Central memory CD8-positive, alpha-beta T cell (primary cell): ENCODE results near the gene C22orf39.
A peak's percentile ranks its signal among the peaks of the same experiment; 100 is the strongest.

Source experiments
- ATAC-seq: fragments of 150-1000 bp; cut with Tn5 transposase; replicated peaks from 2 replicates; pipeline ENCODE4 v1.10.0; 2022; ENCODE audit warnings: mild to moderate bottlenecking, moderate FRiP score, moderate number of reproducible peaks; ENCODE audit not compliant: poor library complexity, severe bottlenecking; ENCODE audit errors: extremely low read depth
- DNase-seq, 2 donors: peaks; one replicate each; pipeline ENCODE4 v3.0.0; 2021; ENCODE audit warnings: low spot score in 2 of 2
- H3K27ac Mint-ChIP-seq: one replicate; pipeline ENCODE4 v1.8.0; 2022; ENCODE audit warnings: low read depth, mild to moderate bottlenecking, moderate library complexity, mixed read lengths
- H3K27me3 Mint-ChIP-seq: one replicate; pipeline ENCODE4 v1.8.0; 2022; ENCODE audit warnings: mixed read lengths
- H3K36me3 Mint-ChIP-seq: one replicate; pipeline ENCODE4 v1.8.0; 2022; ENCODE audit warnings: mild to moderate bottlenecking, moderate library complexity, mixed read lengths; ENCODE audit not compliant: insufficient read depth
- H3K4me1 Mint-ChIP-seq: one replicate; pipeline ENCODE4 v1.8.0; 2022; ENCODE audit warnings: mixed read lengths
- H3K4me3 Mint-ChIP-seq: one replicate; pipeline ENCODE4 v1.8.0; 2022; ENCODE audit warnings: mild to moderate bottlenecking, moderate library complexity, mixed read lengths
- H3K9me3 Mint-ChIP-seq: one replicate; pipeline ENCODE4 v1.8.0; 2022; ENCODE audit warnings: mixed read lengths

Gene C22orf39, protein sequence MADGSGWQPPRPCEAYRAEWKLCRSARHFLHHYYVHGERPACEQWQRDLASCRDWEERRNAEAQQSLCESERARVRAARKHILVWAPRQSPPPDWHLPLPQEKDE

DNA sequence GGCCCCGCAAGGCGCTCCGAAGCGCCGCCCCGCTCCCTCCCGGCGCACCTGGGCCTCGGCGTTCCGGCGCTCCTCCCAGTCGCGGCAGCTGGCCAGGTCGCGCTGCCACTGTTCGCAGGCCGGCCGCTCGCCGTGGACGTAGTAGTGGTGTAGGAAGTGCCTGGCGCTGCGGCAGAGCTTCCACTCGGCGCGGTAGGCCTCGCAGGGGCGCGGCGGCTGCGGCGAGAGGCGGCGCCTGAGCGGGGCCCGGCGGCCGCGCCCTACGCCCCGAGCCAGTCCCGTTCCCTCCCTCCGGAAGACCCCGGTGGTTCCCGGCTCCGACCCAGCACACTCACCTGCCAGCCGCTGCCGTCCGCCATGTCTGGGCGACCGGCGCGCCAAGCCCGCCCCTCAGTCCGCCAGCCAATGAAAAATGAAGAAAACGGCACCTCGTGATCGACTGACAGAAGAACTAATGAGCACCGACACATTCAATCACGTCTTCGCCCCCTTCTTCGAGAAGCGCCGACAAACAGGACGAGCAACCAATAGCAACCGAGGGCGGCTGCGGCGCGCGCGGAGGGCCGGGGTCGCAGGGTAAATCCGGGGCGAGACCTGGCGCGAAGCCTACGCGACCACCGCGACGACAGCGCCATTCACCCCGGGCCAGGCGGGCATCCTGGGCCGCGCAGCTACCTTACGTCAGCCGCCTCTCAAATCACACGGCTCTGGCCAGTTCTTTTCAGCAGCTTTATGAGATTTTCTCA, at the start of gene C22orf39:
Gene C22orf39 (minus strand): TSS at position 382 of the 746 bp plus-strand sequence. CDS start 23 bp downstream, at position 359.
- no peaks in the 10 kb centered on the region for H3K9me3 Mint-ChIP-seq
- peak within 1 kb of the TSS; percentile 83 for H3K27ac Mint-ChIP-seq
- H3K4me3 Mint-ChIP-seq, result peak within 1 kb of the TSS; percentile 82
- peak; percentile 93 for ATAC-seq
- no peaks in the 10 kb centered on the region for H3K27me3 Mint-ChIP-seq
- peaks cover 32% of the 10 kb centered on the region for H3K36me3 Mint-ChIP-seq
- peaks cover 42% of the 10 kb centered on the region for H3K4me1 Mint-ChIP-seq
- peak; percentile 79 to 84 for DNase-seq

DNA sequence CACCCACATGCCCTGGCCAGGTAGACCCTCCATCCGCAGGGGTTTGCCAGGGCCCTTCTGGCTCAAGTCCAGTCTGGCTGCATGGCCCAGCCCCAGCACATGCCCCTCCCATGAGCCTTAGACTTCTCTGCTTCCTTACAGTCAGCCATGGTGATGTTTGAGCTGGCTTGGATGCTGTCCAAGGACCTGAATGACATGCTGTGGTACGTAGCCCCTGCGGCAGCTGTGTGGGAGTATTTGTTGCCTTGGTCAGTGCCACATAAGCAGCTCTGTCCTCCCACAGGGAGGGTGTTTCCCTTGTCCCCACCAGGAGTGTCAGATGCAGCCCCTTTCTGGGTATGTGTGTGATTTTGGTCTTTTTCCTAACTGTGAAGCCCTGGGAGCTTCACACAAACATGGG, 49.7 kb upstream of the C22orf39 start:
- Mint-ChIP-seq H3K4me1 (no peaks in the 10 kb centered on the region), H3K36me3 (peaks cover 7% of the 10 kb centered on the region)

DNA sequence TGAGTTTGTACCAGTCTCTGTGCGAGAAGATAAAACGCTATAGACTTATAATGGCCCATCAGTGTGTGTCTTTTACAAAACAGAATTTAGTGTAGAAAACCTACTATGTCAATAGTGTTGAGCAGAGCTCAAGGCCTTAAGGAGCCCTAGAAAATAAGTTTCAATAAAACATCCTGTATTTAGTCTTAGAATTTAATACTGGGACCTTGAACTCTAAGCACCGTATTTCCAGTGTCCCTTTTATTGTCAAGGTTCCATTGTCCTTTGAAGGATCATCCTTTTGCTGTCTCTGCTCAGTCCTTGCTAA, 48.8 kb upstream of the C22orf39 start:
- DNase-seq (no peak), ATAC-seq (no peak)
- H3K9me3 Mint-ChIP-seq, result no peaks in the 10 kb centered on the region
- no peak overlapping the region for H3K27ac Mint-ChIP-seq
- H3K36me3 Mint-ChIP-seq, result peaks cover 7% of the 10 kb centered on the region
- no peak overlapping the region for H3K4me3 Mint-ChIP-seq
- no peaks in the 10 kb centered on the region for H3K4me1 Mint-ChIP-seq
- H3K27me3 Mint-ChIP-seq, result no peaks in the 10 kb centered on the region

More for the DNA sequence above, 49.7 kb upstream of the C22orf39 start:
- Mint-ChIP-seq H3K27me3 (no peaks in the 10 kb centered on the region), H3K4me3 (no peak overlapping the region), H3K9me3 (no peaks in the 10 kb centered on the region), H3K27ac (no peak overlapping the region)
- ATAC-seq, result no peak
- DNase-seq, result no peak

DNA sequence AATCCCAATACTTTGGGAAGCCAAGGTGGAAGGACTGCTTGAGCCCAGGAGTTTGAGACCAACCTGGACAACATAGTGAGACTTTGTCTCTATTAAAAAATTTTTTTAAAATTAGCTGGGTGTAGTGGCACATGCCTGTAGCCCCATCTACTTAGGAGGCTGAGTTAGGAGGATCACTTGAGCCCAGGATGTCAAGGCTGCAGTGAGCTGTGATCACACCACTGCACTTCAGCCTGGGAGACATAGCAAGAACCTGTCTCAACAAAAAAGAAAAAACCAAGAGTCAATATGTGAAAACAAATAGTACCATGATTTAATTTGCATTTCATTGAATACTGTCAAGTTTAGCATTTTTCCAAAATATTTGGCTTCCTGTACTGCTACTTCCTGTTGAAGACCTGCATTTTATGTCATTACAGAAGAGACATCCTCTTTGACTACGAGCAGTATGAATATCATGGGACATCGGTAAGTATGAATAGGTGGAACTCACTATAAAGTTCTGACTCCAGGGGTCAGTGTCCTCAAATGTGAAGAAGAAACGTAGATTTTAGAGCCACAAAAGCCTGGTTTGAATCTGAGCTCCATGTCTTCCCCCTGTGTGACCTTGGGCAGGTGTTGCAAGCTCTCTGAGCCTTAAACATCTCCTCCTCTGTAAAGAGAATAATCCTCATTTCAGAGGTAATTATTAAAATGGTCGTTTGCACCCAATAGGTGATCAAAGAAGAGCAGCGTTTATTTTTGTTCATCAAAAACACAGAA, 48.2 kb upstream of the C22orf39 start:
- ATAC-seq, result no peak
- H3K4me3 Mint-ChIP-seq, result no peak overlapping the region
- peaks cover 5% of the 10 kb centered on the region for H3K36me3 Mint-ChIP-seq
- H3K27ac Mint-ChIP-seq, result no peak overlapping the region
- H3K9me3 Mint-ChIP-seq, result no peaks in the 10 kb centered on the region
- DNase-seq, result no peak
- no peaks in the 10 kb centered on the region for H3K27me3 Mint-ChIP-seq
- H3K4me1 Mint-ChIP-seq, result no peaks in the 10 kb centered on the region

DNA sequence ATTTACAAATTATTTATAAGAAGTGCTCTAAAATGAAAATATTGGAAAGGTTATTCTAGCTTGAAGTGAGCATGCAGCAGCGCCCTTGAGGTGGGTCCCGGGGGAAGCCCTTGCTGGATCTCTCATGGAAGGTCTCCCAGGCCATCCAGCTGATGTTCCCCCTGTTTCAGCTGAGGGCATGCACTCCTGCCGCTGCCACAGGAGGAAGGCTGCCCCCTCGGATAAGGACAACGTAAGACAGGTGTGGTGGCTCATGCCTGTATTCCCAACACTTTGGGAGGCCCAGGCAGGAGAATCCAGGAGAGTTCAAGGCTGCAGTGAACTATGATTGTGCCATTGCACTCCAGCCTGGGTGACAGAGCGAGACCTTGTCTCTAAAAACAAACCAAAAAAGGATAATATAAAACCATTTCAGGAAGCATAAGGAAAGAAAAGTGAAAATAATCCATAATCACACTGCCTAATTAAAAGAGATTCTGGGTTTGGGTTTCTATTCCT, 47.2 kb upstream of the C22orf39 start:
- ATAC-seq (no peak), DNase-seq (no peak)
- Mint-ChIP-seq H3K27ac (no peak overlapping the region), H3K4me3 (no peak overlapping the region), H3K27me3 (no peaks in the 10 kb centered on the region), H3K36me3 (peaks cover 2% of the 10 kb centered on the region), H3K4me1 (no peaks in the 10 kb centered on the region), H3K9me3 (no peaks in the 10 kb centered on the region)

DNA sequence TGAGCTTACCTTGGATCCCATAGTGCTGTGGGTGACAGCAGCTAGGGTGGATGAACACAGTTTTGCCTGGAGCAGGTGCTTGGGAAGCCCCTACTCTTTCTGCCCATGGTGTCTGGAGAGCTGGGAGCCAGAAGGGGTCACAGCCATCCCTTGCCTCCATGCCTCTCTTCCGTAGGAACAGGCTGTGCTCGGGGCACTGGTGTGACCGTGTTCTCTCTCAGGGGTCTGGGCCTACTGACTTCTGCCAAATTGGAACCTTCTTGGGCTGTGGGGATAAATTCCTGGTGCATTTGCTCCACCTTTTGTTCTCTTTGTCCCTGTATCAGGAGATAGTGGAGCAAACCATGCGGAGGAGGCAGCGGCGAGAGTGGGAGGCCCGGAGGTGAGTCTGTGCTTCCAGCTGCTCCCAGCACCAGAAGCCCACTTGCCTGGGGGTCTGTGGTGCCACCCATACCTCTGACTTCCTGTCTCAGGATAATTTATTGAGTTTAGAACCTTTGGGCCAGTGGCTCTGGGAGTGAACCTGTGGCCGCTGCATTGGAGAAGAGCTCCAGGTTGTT, 46.6 kb upstream of the C22orf39 start:
- Mint-ChIP-seq H3K4me1 (no peaks in the 10 kb centered on the region), H3K27me3 (no peaks in the 10 kb centered on the region), H3K36me3 (no peaks in the 10 kb centered on the region), H3K27ac (no peak overlapping the region), H3K4me3 (no peak overlapping the region), H3K9me3 (no peaks in the 10 kb centered on the region)
- ATAC-seq, result no peak
- DNase-seq, result no peak

DNA sequence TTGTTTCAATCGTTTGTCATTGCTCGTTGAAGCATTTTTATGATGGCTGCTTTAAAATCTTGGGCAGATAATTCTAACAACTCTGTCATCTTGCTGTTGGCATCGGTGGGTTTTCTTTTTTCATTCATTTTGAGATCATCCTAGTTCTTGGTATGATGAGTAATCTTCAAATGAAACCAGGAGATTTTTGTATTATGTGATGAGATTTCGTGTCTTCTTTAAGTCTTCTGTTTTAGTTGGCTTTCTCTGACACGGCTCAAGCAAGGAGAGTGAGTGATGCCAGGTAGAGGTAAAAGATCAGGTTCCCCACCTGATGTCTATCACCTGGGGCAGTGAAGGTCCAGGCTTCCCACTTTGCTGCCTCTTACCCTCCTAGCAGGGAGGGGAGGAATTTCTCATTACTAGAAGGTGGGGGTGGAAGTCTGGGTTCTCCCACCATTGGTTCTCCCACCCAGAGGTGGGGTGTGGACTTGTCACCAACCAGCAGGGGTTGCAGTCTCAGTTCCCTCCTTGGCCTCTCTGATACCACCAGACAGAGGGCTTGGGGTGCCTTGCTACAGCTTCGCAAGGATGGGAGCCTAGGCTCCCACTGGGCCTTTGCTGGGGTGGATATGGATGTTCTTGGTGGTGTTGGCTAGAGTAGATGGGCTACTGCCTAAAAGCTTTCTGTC, 45.1 kb upstream of the C22orf39 start:
- H3K4me1 Mint-ChIP-seq, result no peaks in the 10 kb centered on the region
- ATAC-seq, result no peak
- H3K4me3 Mint-ChIP-seq, result no peak overlapping the region
- H3K27me3 Mint-ChIP-seq, result no peaks in the 10 kb centered on the region
- H3K9me3 Mint-ChIP-seq, result no peaks in the 10 kb centered on the region
- peak overlapping the region; percentile 13 for H3K27ac Mint-ChIP-seq
- no peak for DNase-seq
- no peaks in the 10 kb centered on the region for H3K36me3 Mint-ChIP-seq

DNA sequence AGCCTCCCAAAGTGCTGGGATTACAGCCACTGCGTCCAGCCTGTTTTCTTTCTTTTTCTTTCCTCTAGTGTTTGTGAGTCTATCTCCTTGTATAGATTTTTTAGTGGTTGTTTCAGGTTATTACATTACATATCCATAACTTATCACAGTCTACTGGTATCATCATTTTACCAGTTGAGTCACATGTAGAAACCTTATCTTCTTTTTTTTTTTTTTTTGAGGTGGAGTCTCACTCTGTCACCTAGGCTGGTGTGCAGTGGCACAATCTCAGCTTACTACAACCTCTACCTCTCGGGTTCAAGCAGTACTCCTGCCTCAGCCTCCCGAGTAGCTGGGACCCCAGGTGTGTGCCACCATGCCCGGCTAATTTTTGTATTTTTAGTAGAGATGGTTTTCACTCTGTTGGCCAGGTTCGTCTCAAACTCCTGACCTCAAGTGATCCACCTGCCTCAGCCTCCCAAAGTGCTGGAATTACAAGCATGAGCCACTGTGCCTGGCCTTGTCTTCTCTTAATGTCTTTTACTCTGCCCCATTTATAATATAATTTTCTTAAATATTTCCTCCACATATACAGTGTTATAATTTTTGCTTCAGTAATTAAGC, 43.2 kb upstream of the C22orf39 start:
- Mint-ChIP-seq H3K9me3 (no peaks in the 10 kb centered on the region), H3K4me1 (no peaks in the 10 kb centered on the region), H3K27ac (no peak overlapping the region), H3K4me3 (no peak overlapping the region), H3K36me3 (peaks cover 1% of the 10 kb centered on the region), H3K27me3 (no peaks in the 10 kb centered on the region)
- no peak for ATAC-seq
- DNase-seq, result no peak

DNA sequence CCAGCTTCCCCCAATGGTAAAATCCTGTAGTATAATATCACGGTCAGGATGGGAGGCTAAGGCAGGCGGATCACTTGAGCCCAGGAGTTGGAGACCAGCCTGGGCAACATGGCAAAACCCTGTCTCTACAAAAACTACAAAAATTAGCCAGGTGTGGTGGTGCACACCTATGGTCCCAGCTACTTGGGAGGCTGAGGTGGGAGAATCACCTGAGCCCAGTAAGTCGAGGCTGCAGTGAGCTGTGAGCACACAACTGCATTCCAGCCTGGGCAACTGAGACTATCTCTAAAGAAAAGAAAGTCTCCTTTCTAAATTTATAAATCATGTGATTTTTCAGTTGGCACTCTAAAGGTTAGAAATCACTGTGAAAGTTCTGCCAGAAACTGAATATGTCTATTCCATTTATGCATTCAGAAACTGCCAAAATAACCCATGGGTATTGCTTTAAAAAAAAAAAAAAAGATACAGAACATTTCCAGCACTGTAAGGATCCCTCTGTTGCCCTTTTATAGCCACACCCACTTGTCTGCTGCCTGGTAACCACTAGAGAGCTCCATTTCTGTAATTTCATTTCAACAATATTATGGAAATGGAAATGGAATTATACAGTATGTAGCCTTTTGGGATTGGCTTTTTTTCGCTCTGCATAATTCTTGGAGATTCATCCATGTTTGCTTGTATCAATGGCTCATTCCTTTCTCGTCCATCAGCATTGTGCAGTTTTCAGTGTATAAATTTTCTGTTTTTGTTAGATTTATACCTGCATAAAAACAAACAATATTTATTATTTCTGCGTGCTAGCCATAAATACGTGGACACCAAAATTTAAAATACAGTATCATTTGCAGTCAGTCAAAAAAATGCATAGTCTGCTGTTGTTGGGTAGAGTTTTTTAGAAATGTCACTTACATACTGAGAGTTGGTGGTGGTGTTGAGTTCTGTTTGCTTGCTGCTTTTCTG, 41.7 kb upstream of the C22orf39 start:
- Mint-ChIP-seq H3K4me1 (no peaks in the 10 kb centered on the region), H3K36me3 (peaks cover 3% of the 10 kb centered on the region), H3K27ac (no peak overlapping the region), H3K4me3 (no peak overlapping the region), H3K27me3 (no peaks in the 10 kb centered on the region), H3K9me3 (no peaks in the 10 kb centered on the region)
- ATAC-seq (no peak), DNase-seq (no peak)

DNA sequence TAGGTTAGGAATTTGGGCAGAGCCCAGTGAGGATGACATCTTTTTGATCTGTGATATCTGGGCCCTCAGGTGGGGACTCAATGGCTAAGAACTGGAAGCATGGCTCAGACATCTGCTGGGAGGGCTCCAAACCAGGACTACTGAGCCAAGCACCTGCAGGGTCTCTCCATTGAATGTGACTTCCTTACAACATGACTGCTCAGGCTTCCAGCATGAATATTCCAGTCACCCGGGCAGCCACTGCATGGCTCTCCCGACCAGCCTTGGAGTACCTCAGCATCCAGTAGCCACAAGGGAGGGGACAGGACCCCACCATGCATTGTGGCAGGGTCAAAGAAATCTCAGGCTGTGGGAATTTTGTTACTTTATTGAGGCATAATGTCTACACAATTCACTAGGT, 40.8 kb upstream of the C22orf39 start:
- H3K27me3 Mint-ChIP-seq, result no peaks in the 10 kb centered on the region
- H3K4me3 Mint-ChIP-seq, result no peak overlapping the region
- peaks cover 5% of the 10 kb centered on the region for H3K36me3 Mint-ChIP-seq
- no peaks in the 10 kb centered on the region for H3K4me1 Mint-ChIP-seq
- no peak for DNase-seq
- H3K27ac Mint-ChIP-seq, result no peak overlapping the region
- ATAC-seq, result no peak
- no peaks in the 10 kb centered on the region for H3K9me3 Mint-ChIP-seq

DNA sequence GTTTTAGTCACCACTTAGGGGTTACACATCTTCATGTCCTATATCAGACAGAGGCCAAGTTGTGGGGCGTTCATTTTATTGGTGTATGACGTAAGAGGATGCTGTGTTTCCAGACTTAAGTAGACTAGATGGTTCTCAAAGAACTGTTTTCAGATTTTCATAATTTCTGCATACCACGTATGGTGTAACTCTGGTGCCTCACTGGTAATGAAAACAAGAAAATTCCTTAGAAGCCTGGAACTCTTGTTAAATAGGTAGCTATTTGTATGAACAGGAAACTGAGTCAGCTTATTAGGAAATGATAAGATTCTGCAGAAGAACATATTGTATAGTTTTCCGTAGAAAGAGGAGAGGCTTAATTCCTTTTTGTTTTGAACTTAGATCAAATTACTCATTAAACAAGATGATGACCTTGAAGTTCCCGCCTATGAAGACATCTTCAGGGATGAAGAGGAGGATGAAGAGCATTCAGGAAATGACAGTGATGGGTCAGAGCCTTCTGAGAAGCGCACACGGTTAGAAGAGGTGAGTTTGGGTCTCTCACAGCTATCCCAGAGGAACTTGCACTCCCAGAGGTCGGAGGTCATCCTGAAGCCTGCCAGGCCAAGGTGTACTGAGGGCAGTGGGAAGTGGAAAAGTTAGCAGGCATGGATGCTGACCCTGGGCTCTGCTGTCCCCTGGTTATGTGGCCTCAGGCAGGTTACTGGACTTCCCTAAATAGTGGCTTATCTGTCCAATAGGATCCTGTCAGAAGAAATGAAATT, 36.2 kb upstream of the C22orf39 start:
- no peaks in the 10 kb centered on the region for H3K27me3 Mint-ChIP-seq
- ATAC-seq, result no peak
- DNase-seq, result no peak
- peaks cover 16% of the 10 kb centered on the region for H3K4me1 Mint-ChIP-seq
- no peak overlapping the region for H3K4me3 Mint-ChIP-seq
- H3K27ac Mint-ChIP-seq, result no peak overlapping the region
- peaks cover 9% of the 10 kb centered on the region for H3K36me3 Mint-ChIP-seq
- no peaks in the 10 kb centered on the region for H3K9me3 Mint-ChIP-seq
